Loucy (cell line): ENCODE measurements around the gene DNAH8.

Experiments
- CTCF ChIP-seq: fragments of 200-600 bp; sonication (generic); conservative IDR thresholded peaks from 2 replicates; pipeline ENCODE4 v1.5.1; 2014; ENCODE audit warnings: mild to moderate bottlenecking, antibody characterized with exemption, low read length
- EZH2phosphoT487 ChIP-seq: fragments of 200-600 bp; IDR thresholded peaks from 2 replicates; pipeline ENCODE4 v1.6.1; 2018; ENCODE audit warnings: antibody characterized with exemption, mild to moderate bottlenecking, moderate library complexity, borderline replicate concordance

GRCh38 chr6:38910207-38910606, 195.1 kb downstream of the DNAH8 start:
- TF ChIP-seq CTCF (no peak), EZH2phosphoT487 (no peak)
